Muscle of leg (tissue), 16 donors: ENCODE data around the gene CXCL16. TPM values are rescaled to one million over a fixed set of nuclear protein-coding genes. Genes with fewer than 3 reads are reported as not detected.

Experiments
- DNase-seq: peaks from one replicate; pipeline ENCODE4 v3.0.0; 2013
- H3K27ac ChIP-seq: one replicate; pipeline ENCODE4 v1.5.1; 2013; ENCODE audit warnings: mild to moderate bottlenecking, low read length, control low read depth
- H3K27me3 ChIP-seq: one replicate; pipeline ENCODE4 v1.6.1; 2013; ENCODE audit warnings: low read length; ENCODE audit not compliant: control insufficient read depth, insufficient read depth
- H3K36me3 ChIP-seq: one replicate; pipeline ENCODE4 v1.6.1; 2013; ENCODE audit warnings: low read length; ENCODE audit not compliant: control insufficient read depth, insufficient read depth
- H3K4me1 ChIP-seq: one replicate; pipeline ENCODE4 v1.6.1; 2013; ENCODE audit warnings: low read length; ENCODE audit not compliant: control insufficient read depth, insufficient read depth
- H3K4me3 ChIP-seq: one replicate; pipeline ENCODE4 v1.5.1; 2013; ENCODE audit warnings: low read length, control low read depth
- H3K9me3 ChIP-seq: replicated peaks from 2 replicates; pipeline ENCODE4 v1.6.1; 2013; ENCODE audit warnings: low read depth, low read length; ENCODE audit not compliant: control insufficient read depth
- WGBS: methylation state at CpG from one replicate; pipeline ENCODE4 v1.1.5; 2013; ENCODE audit warnings: missing lambda C conversion rate; ENCODE audit not compliant: insufficient coverage; 5-methylcytosine and 5-hydroxymethylcytosine counted together
- long read RNA-seq, 11 donors: transcript quantifications; one replicate each; lab custom pipeline, GENCODE V29; 2026
- polyA plus RNA-seq, 8 donors: library from polyadenylated mRNA; unstranded; fragments of 120-200 nt; gene quantifications; one replicate each; pipeline versions ENCODE4 v1.2.1 to v1.2.3, GENCODE V29; 2013; ENCODE audit warnings: inconsistent platforms in 1 of 8, low replicate concordance in 1 of 8; ENCODE audit not compliant: insufficient read length in 8 of 8, insufficient read depth in 1 of 8
- total RNA-seq: library from RNA; stranded (reverse); fragments of 120-200 nt; gene quantifications from one replicate; pipeline ENCODE4 v1.2.4, GENCODE V29; 2013

Gene CXCL16
- 1.7 TPM for total RNA-seq
- polyA plus RNA-seq, result 1 to 10 TPM; 2.9 to 8.3 (median 4.7) TPM
- long read RNA-seq, donor 1, result 0 reads
- long read RNA-seq, donor 2, result 0 reads
- long read RNA-seq, donor 3, partial matches to known transcripts, result 0 of 1 reads
- long read RNA-seq, donor 3, other reads (novel, unspliced or antisense), result 0 of 1 reads
- long read RNA-seq, donor 4, partial matches to known transcripts, result 0 of 1 reads
- long read RNA-seq, donor 4, other reads (novel, unspliced or antisense), result 0 of 1 reads
- long read RNA-seq, donor 5, partial matches to known transcripts, result 0 of 4 reads
- long read RNA-seq, donor 5, other reads (novel, unspliced or antisense), result 0 of 4 reads
- long read RNA-seq, donor 6, partial matches to known transcripts, result 0 of 2 reads
- long read RNA-seq, donor 6, other reads (novel, unspliced or antisense), result 0 of 2 reads
- long read RNA-seq, donor 7, partial matches to known transcripts, result 0 of 1 reads
- long read RNA-seq, donor 7, other reads (novel, unspliced or antisense), result 0 of 1 reads
- long read RNA-seq, donor 8, partial matches to known transcripts, result 0 of 1 reads
- long read RNA-seq, donor 8, other reads (novel, unspliced or antisense), result 0 of 1 reads
- long read RNA-seq, donor 9, partial matches to known transcripts, result 0 of 1 reads
- long read RNA-seq, donor 9, other reads (novel, unspliced or antisense), result 0 of 1 reads
- long read RNA-seq, donor 10, result 0 reads
- long read RNA-seq, donor 11, partial matches to known transcripts, result 0 of 3 reads
- long read RNA-seq, donor 11, other reads (novel, unspliced or antisense), result 0 of 3 reads

- DNase-seq, result peak; percentile 57
- under 1% methylated on average over 99 of the region's 100 CpGs for WGBS
- no peak within 1 kb of the TSS for H3K27ac ChIP-seq
- H3K4me1 ChIP-seq, result peaks cover 14% of the 10 kb centered on the region
- H3K4me3 ChIP-seq, result peak within 1 kb of the TSS; percentile 79
- H3K9me3 ChIP-seq, result no peaks in the 10 kb centered on the region
- no peaks in the 10 kb centered on the region for H3K36me3 ChIP-seq
- peaks cover 58% of the 10 kb centered on the region for H3K27me3 ChIP-seq
These were observed at the start of gene CXCL16, which contains the start of gene ZMYND15 for GRCh38 chr17:4739122-4740024. CXCL16 (minus strand) TSS chr17:4739928; CDS start chr17:4739339, 589 bp downstream. ZMYND15 (plus strand) TSS chr17:4739833; CDS start chr17:4740549, 716 bp downstream.

- Histone ChIP-seq H3K9me3 (no peaks in the 10 kb centered on the region), H3K27ac (peak within 1 kb of the TSS; percentile 35), H3K4me3 (peak within 1 kb of the TSS; percentile 72), H3K27me3 (peaks cover 40% of the 10 kb centered on the region), H3K36me3 (no peaks in the 10 kb centered on the region), H3K4me1 (peaks cover 35% of the 10 kb centered on the region)
- 25% methylated on average over 43 of the region's 62 CpGs for WGBS
- DNase-seq, result no peak
These were observed 49.3 kb upstream of the CXCL16 start, which contains the start of gene GLTPD2 for GRCh38 chr17:4788807-4789700. GLTPD2 (plus strand) TSS chr17:4788964; CDS start chr17:4789012, 48 bp downstream.

GRCh38 chr17:4788159-4788806, 48.6 kb upstream of the CXCL16 start:
- H3K27ac ChIP-seq, result peak overlapping the region; percentile 35
- no peaks in the 10 kb centered on the region for H3K9me3 ChIP-seq
- 73% methylated on average over 8 of the region's 14 CpGs for WGBS
- DNase-seq, result peak; percentile 32
- H3K4me3 ChIP-seq, result no peak overlapping the region
- H3K36me3 ChIP-seq, result no peaks in the 10 kb centered on the region
- peaks cover 35% of the 10 kb centered on the region for H3K4me1 ChIP-seq
- peaks cover 48% of the 10 kb centered on the region for H3K27me3 ChIP-seq

- Histone ChIP-seq H3K9me3 (no peaks in the 10 kb centered on the region), H3K27me3 (peaks cover 64% of the 10 kb centered on the region), H3K27ac (no peak overlapping the region), H3K4me1 (peaks cover 35% of the 10 kb centered on the region), H3K4me3 (no peak overlapping the region), H3K36me3 (no peaks in the 10 kb centered on the region)
- WGBS, result 9% methylated on average over 2 of the region's 6 CpGs
- DNase-seq, result peak; percentile 64
These were observed 46.8 kb upstream of the CXCL16 start for GRCh38 chr17:4786516-4786915.

- H3K27ac ChIP-seq, result no peak within 1 kb of the TSS
- H3K36me3 ChIP-seq, result no peaks in the 10 kb centered on the region
- peak; percentile 48 for DNase-seq
These were observed 46.4 kb upstream of the CXCL16 start, which contains the start of gene VMO1 for GRCh38 chr17:4786106-4786511. VMO1 (minus strand) TSS chr17:4786364; CDS start chr17:4786352, 12 bp downstream.

GRCh38 chr17:4785311-4786105, 45.8 kb upstream of the CXCL16 start:
- H3K9me3 ChIP-seq, result no peaks in the 10 kb centered on the region
- DNase-seq, result no peak
- no peak overlapping the region for H3K4me3 ChIP-seq
- no peaks in the 10 kb centered on the region for H3K36me3 ChIP-seq
- peaks cover 31% of the 10 kb centered on the region for H3K4me1 ChIP-seq
- peaks cover 67% of the 10 kb centered on the region for H3K27me3 ChIP-seq
- WGBS, result 6% methylated on average over 45 of the region's 61 CpGs
- H3K27ac ChIP-seq, result no peak overlapping the region

More at GRCh38 chr17:4786106-4786511, 46.4 kb upstream of the CXCL16 start, which contains the start of gene VMO1:
- no peaks in the 10 kb centered on the region for H3K9me3 ChIP-seq
- peaks cover 35% of the 10 kb centered on the region for H3K4me1 ChIP-seq
- H3K27me3 ChIP-seq, result peaks cover 67% of the 10 kb centered on the region
- WGBS, result 2% methylated on average over 17 of the region's 24 CpGs
- H3K4me3 ChIP-seq, result peak within 1 kb of the TSS; percentile 10

GRCh38 chr17:4782652-4783051, 42.9 kb upstream of the CXCL16 start:
- H3K36me3 ChIP-seq, result no peaks in the 10 kb centered on the region
- no peak overlapping the region for H3K4me3 ChIP-seq
- H3K9me3 ChIP-seq, result no peaks in the 10 kb centered on the region
- DNase-seq, result no peak
- peaks cover 19% of the 10 kb centered on the region for H3K4me1 ChIP-seq
- no peak overlapping the region for H3K27ac ChIP-seq
- WGBS, result 23% methylated on average over 23 of the region's 28 CpGs
- H3K27me3 ChIP-seq, result peaks cover 66% of the 10 kb centered on the region

- Histone ChIP-seq H3K36me3 (no peaks in the 10 kb centered on the region), H3K4me1 (peaks cover 4% of the 10 kb centered on the region), H3K9me3 (no peaks in the 10 kb centered on the region), H3K27me3 (peaks cover 49% of the 10 kb centered on the region), H3K27ac (no peak overlapping the region), H3K4me3 (no peak overlapping the region)
- WGBS, result 64% methylated on average over 7 of the region's 11 CpGs
- no peak for DNase-seq
These were observed 40.7 kb upstream of the CXCL16 start for GRCh38 chr17:4780325-4780955.
